GM21447 (cell line): ENCODE measurements around the gene FOXD2.

Experiments
- ATAC-seq: cut with Tn5 transposase; IDR thresholded peaks from one replicate; pipeline ENCODE4 v1.9.1; 2021; ENCODE audit not compliant: unreplicated experiment

Gene FOXD2

DNA sequence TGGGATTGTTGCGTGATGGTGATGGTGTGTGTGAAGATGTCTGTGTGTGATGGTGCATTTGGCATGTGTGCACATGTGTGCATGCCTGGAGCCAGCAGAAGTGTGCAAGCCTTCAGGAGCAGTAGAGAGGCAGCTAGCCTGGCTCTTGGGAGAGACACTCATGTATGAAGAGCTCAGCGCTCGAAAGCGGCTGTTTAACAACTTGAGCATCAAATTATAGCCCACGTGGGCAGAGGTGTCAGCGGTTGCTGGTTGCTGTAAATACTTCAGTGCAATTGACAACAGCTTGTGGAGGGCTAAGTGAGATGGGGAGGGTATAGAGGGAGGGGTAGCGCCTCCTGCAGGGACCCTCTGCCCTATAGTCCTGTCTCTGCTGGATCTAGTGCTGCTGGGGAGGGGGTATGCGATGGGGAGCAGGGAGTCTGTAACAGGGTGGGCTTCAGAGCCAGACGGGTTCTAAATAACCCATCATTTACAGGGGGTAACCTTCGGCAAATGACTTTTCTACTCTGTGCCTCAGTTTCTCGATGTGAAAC, 21.5 kb downstream of the FOXD2 start:
- no peak for ATAC-seq

GRCh38 chr1:47460040-47460439, 22.2 kb downstream of the FOXD2 start:
- ATAC-seq, result no peak

- ATAC-seq, result no peak
Observed at GRCh38 chr1:47460456-47460855, 22.6 kb downstream of the FOXD2 start.

DNA sequence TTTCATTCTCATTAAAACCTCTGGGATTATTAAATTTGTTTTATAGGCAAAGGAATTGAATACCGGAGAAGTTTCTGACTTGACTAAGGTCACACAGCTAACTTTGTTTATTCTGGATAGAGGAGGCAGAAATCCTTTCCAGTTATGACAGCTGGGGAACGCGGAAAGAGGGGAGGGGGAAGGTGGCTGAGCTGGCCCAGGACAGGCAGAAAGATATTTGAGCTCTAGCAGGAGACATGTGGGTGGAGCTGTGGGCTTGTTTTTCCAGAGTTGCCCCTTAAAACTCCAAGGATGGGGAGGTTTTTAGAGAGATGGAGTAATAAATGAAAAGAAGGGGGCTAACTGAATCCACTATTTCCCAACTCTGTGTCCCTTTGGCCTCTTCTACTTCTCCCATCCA, 27.8 kb downstream of the FOXD2 start:
- no peak for ATAC-seq

DNA sequence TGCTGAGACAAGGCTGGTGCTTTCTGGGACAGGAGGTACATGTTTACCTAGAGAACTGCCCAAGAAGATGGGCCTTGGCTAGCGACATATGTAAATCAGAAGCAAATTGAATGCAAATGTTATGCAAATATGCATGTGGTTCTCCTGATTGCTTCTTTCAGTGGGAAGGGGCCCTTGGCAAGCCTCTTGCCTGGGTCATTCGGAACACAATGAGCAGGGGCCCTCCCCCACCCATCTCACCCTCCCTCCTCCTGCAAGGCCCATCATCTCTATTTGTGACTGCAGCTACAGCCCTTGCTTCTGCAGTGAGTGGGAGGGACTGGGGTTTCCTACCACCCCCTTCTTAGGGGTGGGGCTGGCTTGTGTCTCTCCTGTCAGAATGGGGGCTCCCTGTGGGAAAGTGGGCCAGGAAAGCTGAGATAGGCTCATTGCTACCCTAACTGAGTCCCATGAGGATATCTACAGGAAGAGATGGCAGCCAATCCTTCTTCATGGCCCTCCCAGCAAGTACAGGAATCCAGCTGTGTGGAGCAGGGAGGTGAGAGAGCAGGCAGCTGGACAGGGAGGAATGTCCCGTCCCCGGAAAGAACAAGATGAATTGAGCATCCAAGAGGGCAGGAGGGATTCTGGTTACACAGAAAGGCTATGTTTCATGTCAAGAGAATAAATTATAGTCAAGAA, 31.0 kb downstream of the FOXD2 start:
- no peak for ATAC-seq

- no peak for ATAC-seq
Observed at GRCh38 chr1:47469390-47469759, 31.5 kb downstream of the FOXD2 start.

- ATAC-seq, result no peak
Observed at GRCh38 chr1:47469910-47470309, 32.1 kb downstream of the FOXD2 start.

GRCh38 chr1:47471163-47471562, 33.3 kb downstream of the FOXD2 start:
- ATAC-seq, result no peak

- no peak for ATAC-seq
Observed at GRCh38 chr1:47474278-47475193, 36.7 kb downstream of the FOXD2 start.

DNA sequence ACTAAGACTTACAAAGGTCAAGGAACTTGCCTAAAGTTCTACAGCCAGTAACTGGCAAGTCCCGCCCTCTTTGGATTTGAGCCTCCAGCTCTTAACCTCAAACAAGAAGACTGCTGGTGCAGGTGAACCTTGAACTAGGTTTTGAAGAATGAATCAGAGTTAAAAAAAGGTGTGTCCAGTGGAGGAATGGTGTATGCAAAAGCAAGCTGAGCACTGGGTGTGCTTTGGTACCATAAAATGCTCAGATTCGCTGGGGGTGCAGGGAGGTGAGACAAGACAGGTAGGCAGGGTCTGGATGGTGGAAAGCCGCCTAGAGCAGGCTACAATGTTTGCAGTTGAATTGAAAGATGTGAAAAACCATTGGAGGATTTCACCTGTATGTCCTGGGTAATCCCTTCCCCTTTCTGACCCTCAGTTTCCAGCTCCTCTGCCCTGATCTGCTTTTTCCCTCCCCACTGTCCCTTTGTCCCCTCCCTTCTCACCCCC, 39.8 kb downstream of the FOXD2 start:
- ATAC-seq, result no peak

DNA sequence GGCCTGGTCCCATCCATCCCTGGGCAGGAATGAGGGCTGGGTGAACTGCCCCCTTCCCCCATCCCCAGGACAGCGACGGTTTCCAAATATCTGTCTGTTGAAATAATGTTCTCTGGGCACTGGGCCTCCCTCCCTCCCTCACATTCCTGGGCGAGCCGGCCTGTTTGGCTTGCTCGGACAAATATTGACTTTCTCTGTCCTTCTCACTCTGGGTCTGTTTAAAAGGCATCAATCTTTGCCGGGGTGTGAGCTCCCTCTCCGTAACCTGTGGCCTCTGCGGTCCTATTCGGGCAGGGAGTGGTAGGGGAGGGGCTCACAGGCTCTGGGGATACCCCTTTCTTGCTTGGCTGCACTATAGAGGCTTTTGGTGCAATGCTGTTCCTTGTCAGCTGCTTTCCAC, 40.2 kb downstream of the FOXD2 start:
- ATAC-seq, result no peak

DNA sequence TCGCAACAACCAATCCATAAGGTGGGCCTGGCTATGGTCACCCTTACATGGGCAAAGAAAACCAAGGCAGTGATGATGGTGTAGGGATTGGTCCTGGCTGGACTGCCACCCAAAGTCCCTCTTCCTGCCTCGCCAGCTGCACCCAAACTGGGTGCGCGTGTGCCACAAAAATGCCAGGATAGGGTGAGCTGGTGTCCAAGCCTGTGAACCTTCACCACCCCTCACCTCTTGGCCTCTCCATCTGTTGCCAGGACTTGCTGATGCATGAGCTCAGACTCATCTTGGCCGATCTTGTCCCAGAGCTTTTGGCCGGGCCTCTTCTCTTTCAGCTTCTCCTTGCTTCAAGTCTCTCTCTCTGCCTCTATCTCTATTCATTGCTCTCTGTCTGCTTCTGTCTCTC, 41.8 kb downstream of the FOXD2 start:
- ATAC-seq, result no peak

DNA sequence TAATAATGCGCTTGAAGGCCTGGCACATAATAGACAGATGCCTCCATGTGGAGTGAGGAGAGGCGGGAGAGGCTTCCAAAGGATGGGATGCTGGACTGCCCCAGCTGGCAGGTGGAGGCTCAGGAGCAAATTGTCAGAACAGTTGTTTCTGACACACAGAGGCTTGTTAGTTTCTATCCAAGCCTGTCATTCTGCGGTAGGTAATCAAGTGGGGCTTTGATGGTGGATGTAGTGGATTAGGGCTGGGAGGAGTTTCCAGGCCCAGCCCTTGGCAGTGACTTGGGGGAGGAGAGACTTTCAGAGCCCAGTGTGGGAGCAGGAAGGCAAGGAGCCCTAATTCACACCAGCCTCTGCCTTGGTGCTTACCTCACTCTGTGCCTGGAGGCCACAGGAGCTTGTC, 44.1 kb downstream of the FOXD2 start:
- no peak for ATAC-seq

DNA sequence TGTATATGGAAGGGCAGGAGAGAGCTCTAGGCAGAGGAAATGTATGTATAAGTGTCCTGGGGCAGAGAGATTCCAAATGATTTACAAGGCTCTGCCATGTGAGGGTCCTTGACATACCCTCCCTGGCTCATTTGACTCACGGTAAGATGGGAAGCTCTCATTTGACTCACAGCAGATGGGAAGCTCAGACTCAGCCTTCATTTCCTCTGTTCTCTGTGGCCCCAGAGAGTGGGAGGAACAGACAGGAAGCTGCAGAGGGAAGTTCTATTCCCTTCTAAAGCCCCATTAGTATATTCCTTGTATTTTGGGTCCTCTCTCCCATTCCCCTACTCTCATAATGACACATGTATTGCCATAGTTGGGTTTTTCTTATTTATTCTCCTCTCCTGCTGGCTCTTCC, 44.9 kb downstream of the FOXD2 start:
- no peak for ATAC-seq

GRCh38 chr1:47483651-47484050, 45.8 kb downstream of the FOXD2 start:
- no peak for ATAC-seq

- no peak for ATAC-seq
Observed at GRCh38 chr1:47485817-47486216, 48.0 kb downstream of the FOXD2 start.

DNA sequence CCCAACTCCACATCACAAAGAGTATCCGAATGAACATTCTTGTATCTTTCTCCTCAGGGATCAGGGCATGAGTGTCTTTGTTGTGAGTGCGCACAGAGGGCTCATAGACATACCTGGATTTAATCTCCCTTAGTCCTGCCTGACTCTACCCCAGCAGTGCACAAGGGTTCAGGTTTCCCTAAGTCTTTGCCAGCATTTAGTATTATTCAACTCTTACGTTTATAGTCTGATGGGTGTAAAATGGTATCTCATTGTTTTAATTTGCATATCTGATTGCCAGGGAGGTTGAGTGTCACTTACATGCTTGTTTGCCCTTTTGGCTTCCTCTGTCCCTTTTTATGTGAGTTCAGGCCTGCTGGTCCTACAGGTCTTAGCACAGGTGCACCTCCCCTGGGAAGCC, 49.5 kb downstream of the FOXD2 start:
- no peak for ATAC-seq

DNA sequence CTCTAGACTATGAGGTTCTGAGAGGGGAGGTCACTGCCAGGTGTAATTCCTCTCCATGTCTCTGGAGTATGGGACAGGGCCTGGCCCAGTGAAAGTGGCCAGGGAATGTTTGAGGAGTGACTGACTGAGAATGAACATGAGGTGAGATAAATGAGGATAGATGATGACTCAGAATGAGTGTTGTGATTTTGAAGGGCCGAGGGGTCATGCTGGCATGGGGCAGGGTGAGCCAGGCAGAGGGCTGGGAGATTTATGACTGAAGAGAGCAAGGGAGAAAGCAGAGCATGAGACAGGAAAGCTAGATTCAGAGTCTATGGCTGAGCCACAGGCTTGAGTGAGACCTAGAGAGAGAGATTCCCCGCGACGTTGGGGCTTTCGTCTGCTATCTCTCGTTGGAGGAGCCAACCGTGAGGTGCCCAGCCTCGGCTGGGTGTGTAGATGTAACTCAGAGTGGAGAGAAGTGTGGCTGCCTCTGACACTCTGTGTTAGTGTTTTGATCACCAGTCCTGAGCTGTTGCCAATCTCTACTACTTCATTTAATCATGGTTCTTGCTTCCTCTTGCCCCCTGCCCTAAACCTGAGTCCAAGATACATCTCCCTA, 50.1 kb downstream of the FOXD2 start:
- ATAC-seq, result no peak
